ENCODE measurements around the gene LPP. TPM values are rescaled to one million over a fixed set of nuclear protein-coding genes. Genes with fewer than 3 reads are reported as not detected.

The LPP gene
- total and polyA plus RNA-seq, 8 donors: 8.0 to 885 (median 305) TPM

DNA sequence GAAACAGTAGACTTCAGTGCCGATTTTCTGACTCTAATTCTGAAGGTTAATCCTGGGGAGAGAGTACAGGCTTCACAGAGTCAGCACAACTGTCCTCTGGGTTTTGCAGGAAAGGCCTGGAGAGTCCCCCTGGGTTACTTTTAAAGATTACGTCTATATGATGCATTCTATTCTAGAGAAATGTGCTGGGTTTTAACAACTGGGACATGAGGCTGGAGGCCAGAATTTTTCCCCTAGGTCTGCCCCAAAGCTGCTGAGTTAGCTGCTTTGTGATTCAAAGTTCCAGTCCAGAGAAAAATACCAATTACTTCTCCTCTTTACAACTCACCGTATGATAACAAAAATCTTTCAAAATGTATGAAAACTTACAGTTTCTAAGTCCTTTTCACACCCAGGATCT lies 777.1 kb downstream of the LPP start:
- H3K4me1 ChIP-seq: no peaks in the 10 kb centered on the region
- WGBS, 5 donors: 49 to 59% (median 56%) methylated on average over 3 of the region's 3 CpGs
- H3K4me3 ChIP-seq: no peak overlapping the region
- no peak overlapping the region for H3K27ac ChIP-seq
- no peak for TF ChIP-seq POLR2A (IDR thresholded peaks at IDR 0.05)
- H3K9me3 ChIP-seq: no peaks in the 10 kb centered on the region
- no peaks in the 10 kb centered on the region for H3K36me3 ChIP-seq
- no peaks in the 10 kb centered on the region for H3K27me3 ChIP-seq
- DNase-seq: no peak
- intact Hi-C loops (cut with DNase I; ENCODE audit: low total_unique reads): no loop called here

DNA sequence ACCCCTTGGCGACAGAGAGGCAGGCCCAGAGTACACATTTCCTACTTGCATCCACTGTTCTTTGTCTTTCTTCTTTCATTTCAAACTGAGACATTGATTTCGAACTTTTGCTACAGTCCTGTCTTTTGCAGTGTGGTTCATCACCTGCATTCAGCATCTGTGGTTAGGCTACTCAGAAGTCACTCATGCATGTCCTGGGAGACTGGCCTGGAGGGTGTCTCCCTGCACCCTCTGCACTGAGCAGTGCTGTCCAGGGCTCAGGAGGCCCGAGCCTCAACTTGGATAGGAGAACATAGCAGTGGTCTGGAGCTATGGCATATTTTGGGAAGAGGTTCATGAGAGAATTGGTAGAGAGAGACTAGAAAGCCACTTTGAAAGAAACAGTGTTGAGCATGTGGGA lies 777.6 kb downstream of the LPP start:
- 87 to 94% (median 90%) methylated on average over 3 of the region's 3 CpGs for WGBS, 5 donors
- TF ChIP-seq POLR2A (IDR thresholded peaks at IDR 0.05) (no peak), EP300 (IDR thresholded peaks at IDR 0.05) (no peak), POLR2AphosphoS5 (IDR thresholded peaks at IDR 0.05) (no peak)
- TF ChIP-seq, protein P1, sequence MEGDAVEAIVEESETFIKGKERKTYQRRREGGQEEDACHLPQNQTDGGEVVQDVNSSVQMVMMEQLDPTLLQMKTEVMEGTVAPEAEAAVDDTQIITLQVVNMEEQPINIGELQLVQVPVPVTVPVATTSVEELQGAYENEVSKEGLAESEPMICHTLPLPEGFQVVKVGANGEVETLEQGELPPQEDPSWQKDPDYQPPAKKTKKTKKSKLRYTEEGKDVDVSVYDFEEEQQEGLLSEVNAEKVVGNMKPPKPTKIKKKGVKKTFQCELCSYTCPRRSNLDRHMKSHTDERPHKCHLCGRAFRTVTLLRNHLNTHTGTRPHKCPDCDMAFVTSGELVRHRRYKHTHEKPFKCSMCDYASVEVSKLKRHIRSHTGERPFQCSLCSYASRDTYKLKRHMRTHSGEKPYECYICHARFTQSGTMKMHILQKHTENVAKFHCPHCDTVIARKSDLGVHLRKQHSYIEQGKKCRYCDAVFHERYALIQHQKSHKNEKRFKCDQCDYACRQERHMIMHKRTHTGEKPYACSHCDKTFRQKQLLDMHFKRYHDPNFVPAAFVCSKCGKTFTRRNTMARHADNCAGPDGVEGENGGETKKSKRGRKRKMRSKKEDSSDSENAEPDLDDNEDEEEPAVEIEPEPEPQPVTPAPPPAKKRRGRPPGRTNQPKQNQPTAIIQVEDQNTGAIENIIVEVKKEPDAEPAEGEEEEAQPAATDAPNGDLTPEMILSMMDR (IDR thresholded peaks at IDR 0.05): no peak
- H3K27me3 ChIP-seq: no peaks in the 10 kb centered on the region
- no peaks in the 10 kb centered on the region for H3K4me1 ChIP-seq
- no peaks in the 10 kb centered on the region for H3K9me3 ChIP-seq
- no peaks in the 10 kb centered on the region for H3K36me3 ChIP-seq
- intact Hi-C loops (cut with DNase I; ENCODE audit: low total_unique reads): no loop called here
- no peak overlapping the region for H3K4me3 ChIP-seq
- DNase-seq: no peak
- no peak overlapping the region for H3K27ac ChIP-seq

GRCh38 chr3:188934989-188935388 lies 781.0 kb downstream of the LPP start:
- Histone ChIP-seq H3K36me3 (no peaks in the 10 kb centered on the region), H3K27ac (no peak overlapping the region), H3K9me3 (no peaks in the 10 kb centered on the region), H3K27me3 (no peaks in the 10 kb centered on the region), H3K4me1 (peaks cover 0 to 4% (median under 1%) of the 10 kb centered on the region in 4 donors), H3K4me3 (no peak overlapping the region)
- no peak for DNase-seq
- WGBS, 5 donors: 90 to 98% (median 97%) methylated on average over 5 of the region's 5 CpGs
- intact Hi-C loops (cut with DNase I; ENCODE audit: low total_unique reads): no loop called here
- TF ChIP-seq, protein P1 (IDR thresholded peaks at IDR 0.05): no peak
- no peak for TF ChIP-seq POLR2A (IDR thresholded peaks at IDR 0.05)
- TF ChIP-seq POLR2AphosphoS5 (IDR thresholded peaks at IDR 0.05): no peak
- no peak for TF ChIP-seq EP300 (IDR thresholded peaks at IDR 0.05)

GRCh38 chr3:188936597-188937107 lies 782.7 kb downstream of the LPP start:
- Histone ChIP-seq H3K27me3 (no peaks in the 10 kb centered on the region), H3K36me3 (no peaks in the 10 kb centered on the region), H3K4me1 (peaks cover 0 to 9% (median 3%) of the 10 kb centered on the region in 4 donors), H3K27ac (no peak overlapping the region), H3K9me3 (no peaks in the 10 kb centered on the region), H3K4me3 (no peak overlapping the region)
- no peak for DNase-seq
- WGBS, 5 donors: 81 to 94% (median 89%) methylated on average over 3 of the region's 3 CpGs
- no peak for TF ChIP-seq EP300 (IDR thresholded peaks at IDR 0.05)
- TF ChIP-seq POLR2AphosphoS5 (IDR thresholded peaks at IDR 0.05): no peak
- TF ChIP-seq, protein P1 (IDR thresholded peaks at IDR 0.05): no peak
- no peak for TF ChIP-seq POLR2A (IDR thresholded peaks at IDR 0.05)
- intact Hi-C loops (cut with DNase I; ENCODE audit: low total_unique reads): no loop called here

DNA sequence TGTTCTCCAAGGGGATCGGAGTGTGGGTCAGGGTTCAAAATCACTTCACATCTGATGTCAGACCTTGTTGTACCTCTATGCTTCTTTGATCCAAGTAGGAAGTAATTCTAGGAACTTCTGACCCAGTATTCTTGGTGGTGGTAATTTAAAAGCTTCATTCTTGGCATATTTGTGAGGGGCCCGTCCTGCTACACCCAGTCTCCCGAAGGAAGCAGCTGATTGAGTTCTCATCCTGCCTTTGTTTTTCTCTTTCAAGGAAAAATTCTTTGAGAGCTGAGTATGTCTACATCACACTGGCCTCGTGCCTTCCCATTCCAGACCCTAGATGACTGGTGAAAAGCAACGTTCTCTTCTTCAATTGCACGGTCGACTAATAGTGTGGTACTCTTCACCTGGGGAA lies 783.4 kb downstream of the LPP start:
- H3K27me3 ChIP-seq: no peaks in the 10 kb centered on the region
- no peak for DNase-seq
- no peak overlapping the region for H3K27ac ChIP-seq
- intact Hi-C loops (cut with DNase I; ENCODE audit: low total_unique reads): no loop called here
- H3K36me3 ChIP-seq: no peaks in the 10 kb centered on the region
- H3K4me3 ChIP-seq: no peak overlapping the region
- peaks cover 0 to 9% (median 3%) of the 10 kb centered on the region in 4 donors for H3K4me1 ChIP-seq
- TF ChIP-seq, protein P1 (IDR thresholded peaks at IDR 0.05): no peak
- TF ChIP-seq POLR2A (IDR thresholded peaks at IDR 0.05) (no peak), POLR2AphosphoS5 (IDR thresholded peaks at IDR 0.05) (no peak), EP300 (IDR thresholded peaks at IDR 0.05) (no peak)
- 90 to 93% (median 92%) methylated on average over 7 of the region's 7 CpGs for WGBS, 5 donors
- no peaks in the 10 kb centered on the region for H3K9me3 ChIP-seq

Data from stomach (tissue), 9 donors.